K562 (cell line): ENCODE data around the gene HSD17B2. TPM values are rescaled to one million over a fixed set of nuclear protein-coding genes. Genes with fewer than 3 reads are reported as not detected.

Experiments
- ATAC-seq: fragments of 200-7000 bp; cut with Tn5 transposase; 3 replicates; pipeline ENCODE4 v1.9.1; 2020; ENCODE audit warnings: moderate library complexity
- BruUV-seq: library from RNA; stranded (reverse); fragments of 400-500 nt; replicated peaks from 2 replicates; lab custom pipeline; 2021; lab: Mats Ljungman, UMichigan
- CTCF ChIA-PET: fragments of 300-600 bp; formaldehyde crosslinking; extraction: SDS; loops from one replicate; lab custom pipeline; 2021; ENCODE audit warnings: low intra/inter-chr PET ratio; lab: Yijun Ruan, JAX
- POLR2A ChIA-PET: fragments of 300-600, 350-650 bp; sonication (Branson Sonifier 250); formaldehyde crosslinking; extraction: SDS; loops from one replicate; lab custom pipeline; 2021; ENCODE audit warnings: antibody characterized with exemption, inconsistent platforms; lab: Yijun Ruan, JAX
- DNase-seq, 4 experiments: peaks; one replicate each; pipeline versions ENCODE4 v3.0.0 to v3.0.0-alpha.2; 2011 to 2018; ENCODE audit warnings: low spot score in 3 of 4, mixed read lengths in 3 of 4; ENCODE audit errors: extremely low read depth in 1 of 4
- FAIRE-seq: peaks from 2 replicates; lab custom pipeline; 2011; peaks lifted over from hg19 to GRCh38; lab: Jason Lieb, UNC
- H2AFZ ChIP-seq: 2 replicates; pipeline ENCODE4 v1.6.0; 2011; ENCODE audit warnings: low read depth, low read length, control low read depth, inconsistent platforms
- H3K27ac ChIP-seq: fragments of 200-600 bp; 3 replicates; pipeline ENCODE4 v1.8.0; 2011; ENCODE audit warnings: low read depth, mild to moderate bottlenecking, control low read depth, inconsistent platforms, low read length, moderate library complexity, mixed read lengths; ENCODE audit errors: extremely low read depth
- H3K27me3 ChIP-seq, 2 experiments: fragments of 300-600 bp in 1 of 2; 2 replicates in 1 of 2; 3 replicates in 1 of 2; pipeline versions ENCODE4 v1.6.0 to v1.8.0; 2011; ENCODE audit warnings: inconsistent platforms in 2 of 2, low read length in 2 of 2, mild to moderate bottlenecking in 1 of 2, mixed read lengths in 1 of 2, moderate library complexity in 1 of 2; ENCODE audit not compliant: control insufficient read depth in 2 of 2, insufficient read depth in 2 of 2
- H3K36me3 ChIP-seq: fragments of 300-600 bp; 3 replicates; pipeline ENCODE4 v1.8.0; 2011; ENCODE audit warnings: mild to moderate bottlenecking, low read length, inconsistent platforms; ENCODE audit not compliant: control insufficient read depth, insufficient read depth
- H3K4me1 ChIP-seq, 2 experiments: fragments of 200-600 bp in 1 of 2; replicated peaks in 1 of 2; 2 replicates in 1 of 2; 3 replicates in 1 of 2; pipeline versions ENCODE4 v1.5.1 to v1.8.0; 2011; ENCODE audit warnings: inconsistent platforms in 2 of 2, low read length in 2 of 2, mild to moderate bottlenecking in 1 of 2, mixed read lengths in 1 of 2, moderate library complexity in 1 of 2; ENCODE audit not compliant: control insufficient read depth in 2 of 2, insufficient read depth in 2 of 2
- H3K4me2 ChIP-seq: 2 replicates; pipeline ENCODE4 v1.6.1; 2011; ENCODE audit warnings: low read length, control low read depth, inconsistent platforms, mixed read lengths; ENCODE audit not compliant: insufficient read depth
- H3K4me3 ChIP-seq: fragments of 200-600 bp; sonication (generic), shearing (Covaris generic); 2 replicates; pipeline ENCODE4 v1.5.1; 2016; ENCODE audit warnings: control low read depth, inconsistent platforms
- H3K79me2 ChIP-seq: fragments of 200-600 bp; 3 replicates; pipeline ENCODE4 v1.8.0; 2011; ENCODE audit warnings: low read length, inconsistent platforms; ENCODE audit not compliant: control insufficient read depth, insufficient read depth
- H3K9ac ChIP-seq, 2 experiments: 2 replicates each; pipeline versions ENCODE4 v1.6.0 to v1.6.1; 2011; ENCODE audit warnings: low read depth in 2 of 2, low read length in 2 of 2, control low read depth in 1 of 2, inconsistent platforms in 1 of 2, mild to moderate bottlenecking in 1 of 2, mixed read lengths in 1 of 2; ENCODE audit not compliant: insufficient read depth in 1 of 2
- H3K9me1 ChIP-seq: one replicate; pipeline ENCODE4 v1.6.0; 2011; ENCODE audit warnings: inconsistent platforms, mild to moderate bottlenecking, low read length, moderate library complexity; ENCODE audit not compliant: control insufficient read depth, insufficient read depth
- H3K9me3 ChIP-seq: replicated peaks from 2 replicates; pipeline ENCODE4 v1.5.1; 2011; ENCODE audit warnings: low read depth, low read length, inconsistent platforms; ENCODE audit not compliant: control insufficient read depth, insufficient read depth
- H4K20me1 ChIP-seq: replicated peaks from 2 replicates; pipeline ENCODE4 v1.6.1; 2011; ENCODE audit warnings: low read length, inconsistent platforms, mixed read lengths; ENCODE audit not compliant: control insufficient read depth, insufficient read depth
- POLR3G ChIP-seq: IDR thresholded peaks from 2 replicates; pipeline ENCODE4 v1.6.1; 2011; ENCODE audit not compliant: insufficient read length, insufficient replicate concordance; ENCODE audit errors: extremely low read depth
- WGBS: fragments of 100-300 bp; shearing (Covaris generic); methylation state at CpG from one replicate; pipeline ENCODE4 v1.1.6; 2016; ENCODE audit warnings: low coverage, mixed read lengths; ENCODE audit not compliant: insufficient coverage; ENCODE audit errors: missing lambda C conversion rate; 5-methylcytosine and 5-hydroxymethylcytosine counted together
- in situ Hi-C: fragments of 300-500 bp; cut with MboI; formaldehyde crosslinking; loops from 4 replicates; pipeline ENCODE4 v1.15.0; 2018; ENCODE audit warnings: inconsistent platforms, mixed read lengths
- intact Hi-C: fragments of 100-400 bp; cut with micrococcal nuclease; formaldehyde crosslinking; loops from 2 replicates; pipeline ENCODE4 v1.14.2; 2022
- polyA plus RNA-seq, 8 experiments: library from polyadenylated mRNA; depleted of rRNA in 4 of 8; stranded (reverse) in 5 of 8; unstranded in 3 of 8; fragments of >200 nt; fragmentation: Nextera tagmentation in 2 of 8; fragmentation: Illumina TruSeq in 1 of 8; extraction: Ambion mirVana in 2 of 8; extraction: Trizol in 1 of 8; gene quantifications; 2 replicates each; pipeline versions ENCODE4 v1.2.1 to v1.2.3, GENCODE V29; 2011 to 2014; ENCODE audit warnings: inconsistent platforms in 1 of 8, missing spikeins in 1 of 8
- total RNA-seq, 7 experiments: library from RNA; depleted of rRNA in 6 of 7; stranded (reverse); fragments of >200 nt in 6 of 7; fragmentation: Illumina TruSeq in 2 of 7; extraction: Trizol in 2 of 7; gene quantifications; 2 replicates each; pipeline versions ENCODE4 v1.2.1 to v1.2.3, GENCODE V29; 2011 to 2021; ENCODE audit warnings: low replicate concordance in 1 of 7
- TF ChIP-seq, protein P1 (sequence below): fragments of 450-650 bp; IDR thresholded peaks from 2 replicates; pipeline ENCODE4 v1.6.1; 2017; ENCODE audit warnings: mild to moderate bottlenecking, moderate library complexity
- TF ChIP-seq, protein P2 (sequence below): sonication (generic); IDR thresholded peaks from 2 replicates; pipeline ENCODE4 v1.6.1; 2016

HSD17B2 gene
- total and polyA plus RNA-seq, 9 of the 15 experiments (the other 6 are each of a cell fraction or from before 2014, with no cell fraction given) = not detected

DNA sequence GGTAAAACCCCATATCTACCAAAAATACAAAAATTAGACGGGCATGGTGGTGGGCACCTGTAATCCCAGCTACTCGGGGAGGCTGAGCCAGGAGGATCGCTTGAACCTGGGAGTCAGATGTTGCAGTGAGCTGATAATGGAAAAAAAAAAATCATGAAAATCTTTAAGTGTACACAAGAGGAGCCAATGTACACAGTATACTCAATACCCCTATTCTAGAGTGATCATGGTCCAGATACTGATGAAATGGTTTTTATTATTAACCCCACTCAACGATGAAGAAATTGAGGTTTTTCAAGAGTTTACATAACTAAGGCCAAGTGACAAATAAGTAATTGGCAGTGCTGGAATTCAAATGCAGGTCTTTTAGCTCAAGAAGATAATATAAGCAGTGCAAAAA lies 11.5 kb downstream of the HSD17B2 start (continued):
- no peak for TF ChIP-seq POLR3G
- TF ChIP-seq, all 486 proteins: peak for 0

GRCh38 chr16:82046941-82047340 lies 11.9 kb downstream of the HSD17B2 start:
- Histone ChIP-seq H3K27ac (no peak overlapping the region), H3K4me3 (no peak overlapping the region), H4K20me1 (no peaks in the 10 kb centered on the region), H3K9ac (no peak overlapping the region), H3K4me2 (no peak overlapping the region), H3K79me2 (no peaks in the 10 kb centered on the region), H3K36me3 (no peaks in the 10 kb centered on the region), H3K4me1 (no peaks in the 10 kb centered on the region), H3K9me3 (no peaks in the 10 kb centered on the region), H3K9me1 (no peaks in the 10 kb centered on the region), H3K27me3 (peaks cover 0 to 11% of the 10 kb centered on the region in 2 experiments; a peak in 1 of 5 replicates), H2AFZ (no peak overlapping the region)
- DNase-seq = no peak
- ATAC-seq = no peak
- 3% methylated on average over 2 of the region's 2 CpGs for WGBS
- FAIRE-seq = no peak
- POLR2A ChIA-PET = interaction anchor here (0.7 to 1.0 kb wide), 2 partner anchors 15 to 1703 kb away, joined by 3 read pairs; no protein-coding TSS in a partner anchor
- in situ Hi-C loops (no loop called here), intact Hi-C loops (no loop called here)
- CTCF ChIA-PET = no interaction called here
- TF ChIP-seq, protein P1, sequence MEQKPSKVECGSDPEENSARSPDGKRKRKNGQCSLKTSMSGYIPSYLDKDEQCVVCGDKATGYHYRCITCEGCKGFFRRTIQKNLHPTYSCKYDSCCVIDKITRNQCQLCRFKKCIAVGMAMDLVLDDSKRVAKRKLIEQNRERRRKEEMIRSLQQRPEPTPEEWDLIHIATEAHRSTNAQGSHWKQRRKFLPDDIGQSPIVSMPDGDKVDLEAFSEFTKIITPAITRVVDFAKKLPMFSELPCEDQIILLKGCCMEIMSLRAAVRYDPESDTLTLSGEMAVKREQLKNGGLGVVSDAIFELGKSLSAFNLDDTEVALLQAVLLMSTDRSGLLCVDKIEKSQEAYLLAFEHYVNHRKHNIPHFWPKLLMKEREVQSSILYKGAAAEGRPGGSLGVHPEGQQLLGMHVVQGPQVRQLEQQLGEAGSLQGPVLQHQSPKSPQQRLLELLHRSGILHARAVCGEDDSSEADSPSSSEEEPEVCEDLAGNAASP = no peak
- TF ChIP-seq, protein P2, sequence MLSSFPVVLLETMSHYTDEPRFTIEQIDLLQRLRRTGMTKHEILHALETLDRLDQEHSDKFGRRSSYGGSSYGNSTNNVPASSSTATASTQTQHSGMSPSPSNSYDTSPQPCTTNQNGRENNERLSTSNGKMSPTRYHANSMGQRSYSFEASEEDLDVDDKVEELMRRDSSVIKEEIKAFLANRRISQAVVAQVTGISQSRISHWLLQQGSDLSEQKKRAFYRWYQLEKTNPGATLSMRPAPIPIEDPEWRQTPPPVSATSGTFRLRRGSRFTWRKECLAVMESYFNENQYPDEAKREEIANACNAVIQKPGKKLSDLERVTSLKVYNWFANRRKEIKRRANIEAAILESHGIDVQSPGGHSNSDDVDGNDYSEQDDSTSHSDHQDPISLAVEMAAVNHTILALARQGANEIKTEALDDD = no peak
- no TSS peak for BruUV-seq
